CD4-positive, alpha-beta T cell (primary cell): ENCODE results near the gene MEGF8. TPM values are rescaled to one million over a fixed set of nuclear protein-coding genes. Genes with fewer than 3 reads are reported as not detected.

ENCODE experiments used
- ATAC-seq: fragments of 200-7000 bp; cut with Tn5 transposase; one replicate; pipeline ENCODE4 v1.10.0; 2022; ENCODE audit warnings: mild to moderate bottlenecking; ENCODE audit not compliant: poor library complexity
- CTCF ChIA-PET: fragments of 350-600 bp; sonication (Branson Sonifier 250); formaldehyde crosslinking; loops from one replicate; lab custom pipeline; 2021; ENCODE audit warnings: antibody characterized with exemption, inconsistent platforms; lab: Charles Lee
- POLR2A ChIA-PET: fragments of 350-600 bp; sonication (Branson Sonifier 250); formaldehyde crosslinking; loops from one replicate; lab custom pipeline; 2021; ENCODE audit warnings: antibody characterized with exemption, inconsistent platforms; lab: Charles Lee
- DNase-seq, 14 experiments: peaks; one replicate each; pipeline ENCODE4 v3.0.0-alpha.2; 2013 to 2020; ENCODE audit warnings: mixed read lengths in 2 of 14
- H3K27ac ChIP-seq, 2 donors: one replicate each; pipeline versions ENCODE4 v1.5.1 to v1.7.0; 2013; ENCODE audit warnings: low read length in 2 of 2, low read depth in 1 of 2, mild to moderate bottlenecking in 1 of 2
- H3K27me3 ChIP-seq, 2 experiments: 1 replicate in 1 of 2; 2 replicates in 1 of 2; pipeline versions ENCODE4 v1.6.1 to v1.7.0; 2013; ENCODE audit warnings: low read length in 2 of 2, control low read depth in 1 of 2, mild to moderate bottlenecking in 1 of 2, moderate library complexity in 1 of 2; ENCODE audit not compliant: insufficient read depth in 2 of 2, control insufficient read depth in 1 of 2
- H3K36me3 ChIP-seq: one replicate; pipeline ENCODE4 v1.6.1; 2013; ENCODE audit warnings: low read length, control low read depth; ENCODE audit not compliant: insufficient read depth
- H3K4me1 ChIP-seq: one replicate; pipeline ENCODE4 v1.6.1; 2013; ENCODE audit warnings: low read length, control low read depth; ENCODE audit not compliant: insufficient read depth
- H3K4me3 ChIP-seq: one replicate; pipeline ENCODE4 v1.5.1; 2013; ENCODE audit warnings: mild to moderate bottlenecking, low read length, moderate library complexity
- H3K9me3 ChIP-seq, 2 experiments: 1 replicate in 1 of 2; 2 replicates in 1 of 2; pipeline versions ENCODE4 v1.6.1 to v1.7.0; 2013; ENCODE audit warnings: low read length in 2 of 2, mild to moderate bottlenecking in 2 of 2, control low read depth in 1 of 2, moderate library complexity in 1 of 2; ENCODE audit not compliant: control insufficient read depth in 1 of 2, insufficient read depth in 1 of 2
- H3K27ac Mint-ChIP-seq: one replicate; pipeline ENCODE4 v1.8.0; 2020; ENCODE audit warnings: mixed read lengths
- H3K27me3 Mint-ChIP-seq: one replicate; pipeline ENCODE4 v1.8.0; 2021; ENCODE audit warnings: mixed read lengths
- H3K36me3 Mint-ChIP-seq: one replicate; pipeline ENCODE4 v1.8.0; 2021; ENCODE audit warnings: low read depth, mixed read lengths
- H3K4me1 Mint-ChIP-seq: one replicate; pipeline ENCODE4 v1.8.0; 2021; ENCODE audit warnings: low read depth, mixed read lengths
- H3K4me3 Mint-ChIP-seq: one replicate; pipeline ENCODE4 v1.8.0; 2020; ENCODE audit warnings: mild to moderate bottlenecking, mixed read lengths
- H3K9me3 Mint-ChIP-seq: one replicate; pipeline ENCODE4 v1.8.0; 2020; ENCODE audit warnings: mixed read lengths
- CTCF ChIP-seq: fragments of 200-600 bp; IDR thresholded peaks from one replicate; pipeline ENCODE4 v1.8.0; 2022; ENCODE audit warnings: antibody characterized with exemption, mild to moderate bottlenecking
- intact Hi-C, 2 experiments: fragments of 100-400 bp; cut with DNase I in 1 of 2; cut with micrococcal nuclease in 1 of 2; formaldehyde crosslinking; loops; one replicate each; pipeline versions ENCODE4 v1.15.1 to v1.9.0; 2023 to 2025; cut with DNase I, micrococcal nuclease
- total RNA-seq, 174 experiments: library from RNA in 2 of 174; stranded (reverse) in 2 of 174; gene quantifications; one replicate each; pipeline ENCODE4 v1.2.3 and lab custom pipeline; 2021 to 2026

The MEGF8 gene
- total RNA-seq, 2 experiments from 2014 or later, result 4.1 to 4.2 TPM

- no peaks in the 10 kb centered on the region for H3K27me3 Mint-ChIP-seq
- no peaks in the 10 kb centered on the region for H3K9me3 ChIP-seq
- no peak for TF ChIP-seq CTCF
- no peaks in the 10 kb centered on the region for H3K9me3 Mint-ChIP-seq
- intact Hi-C loops, result loop anchor here (1.0 to 10.0 kb wide), 7 partner anchors 15 to 151 kb away; partner anchors contain the start of genes DEDD2 (in 1 of the 2), LIPE (in 1 of the 2), MEGF8 (in 1 of the 2) and PAFAH1B3 (in 1 of the 2)
- H3K36me3 Mint-ChIP-seq, result peaks cover 22% of the 10 kb centered on the region
- H3K27ac Mint-ChIP-seq, result no peak overlapping the region
- peaks cover 42% of the 10 kb centered on the region for H3K4me1 Mint-ChIP-seq
- no peak overlapping the region for H3K4me3 Mint-ChIP-seq
- H3K27me3 ChIP-seq, result no peaks in the 10 kb centered on the region
- H3K4me1 ChIP-seq, result peaks cover 71% of the 10 kb centered on the region
- H3K4me3 ChIP-seq, result peak overlapping the region; percentile 55
- DNase-seq (peak; percentile 92 to 99 (median 97)), ATAC-seq (peak; percentile 62)
- CTCF ChIA-PET, result interaction anchor here (0.8 to 1.1 kb wide), 3 partner anchors 13 to 39 kb away, joined by 3 to 6 read pairs (median 4); no protein-coding TSS in a partner anchor
- POLR2A ChIA-PET, result interaction anchor here (0.6 to 3.3 kb wide), 11 partner anchors 9 to 151 kb away, joined by 3 to 39 read pairs (median 5); partner anchors contain the start of genes CIC, GSK3A, PAFAH1B3 and POU2F2
- H3K36me3 ChIP-seq, result peaks cover 19% of the 10 kb centered on the region
- H3K27ac ChIP-seq, result peak overlapping the region; percentile 86 to 88
These were observed 42.0 kb upstream of the MEGF8 start for GRCh38 chr19:42283188-42284065.

GRCh38 chr19:42284066-42284501, 41.4 kb upstream of the MEGF8 start:
- H3K27ac Mint-ChIP-seq, result no peak overlapping the region

More at GRCh38 chr19:42284066-42284501, 41.4 kb upstream of the MEGF8 start:
- Mint-ChIP-seq H3K27me3 (no peaks in the 10 kb centered on the region), H3K4me1 (peaks cover 38% of the 10 kb centered on the region), H3K4me3 (no peak overlapping the region), H3K9me3 (no peaks in the 10 kb centered on the region), H3K36me3 (peaks cover 29% of the 10 kb centered on the region)
- ATAC-seq (peak; percentile 28), DNase-seq (peak; percentile 60 to 94 (median 81))
- H3K27ac ChIP-seq, result no peak overlapping the region
- intact Hi-C loops, result loop anchor here (1.0 to 10.0 kb wide), 3 partner anchors 41 to 151 kb away; partner anchors contain the start of genes LIPE (in 1 of the 2), MEGF8 (in 1 of the 2) and POU2F2 (in 1 of the 2)
- peaks cover 64% of the 10 kb centered on the region for H3K4me1 ChIP-seq
- no peak for TF ChIP-seq CTCF
- peaks cover 25% of the 10 kb centered on the region for H3K36me3 ChIP-seq
- CTCF ChIA-PET, result interaction anchor here (0.9 to 1.3 kb wide), 2 partner anchors 12 to 39 kb away, joined by 4 to 5 read pairs; no protein-coding TSS in a partner anchor
- no peaks in the 10 kb centered on the region for H3K9me3 ChIP-seq
- H3K27me3 ChIP-seq, result no peaks in the 10 kb centered on the region
- POLR2A ChIA-PET, result interaction anchor here (1.0 to 3.3 kb wide), 9 partner anchors 14 to 208 kb away, joined by 3 to 39 read pairs (median 5); partner anchors contain the start of genes CIC, GSK3A, PAFAH1B3 and PRR19
- no peak overlapping the region for H3K4me3 ChIP-seq
